H9 (cell line): ENCODE data around the gene EHMT2. TPM values are rescaled to one million over a fixed set of nuclear protein-coding genes. Genes with fewer than 3 reads are reported as not detected.
"Not testable (repeated sequence)": the region's sequence is repeated elsewhere in the genome, so short reads cannot be mapped to it uniquely, and the experiment has no call there.

Experiments
- DNase-seq: peaks from one replicate; pipeline ENCODE4 v3.0.0-alpha.2; 2017
- H2AFZ ChIP-seq: one replicate; pipeline ENCODE4 v1.6.1; 2013; ENCODE audit warnings: mild to moderate bottlenecking, low read length, control low read depth, moderate library complexity
- H2AK5ac ChIP-seq: 2 replicates; pipeline ENCODE4 v1.6.1; 2013; ENCODE audit warnings: low read length, control low read depth, mixed read lengths; ENCODE audit not compliant: insufficient read length
- H2BK120ac ChIP-seq: one replicate; pipeline ENCODE4 v1.6.1; 2013; ENCODE audit warnings: low read depth, mild to moderate bottlenecking, low read length, control low read depth, inconsistent platforms; ENCODE audit not compliant: poor library complexity, severe bottlenecking
- H2BK12ac ChIP-seq: 2 replicates; pipeline ENCODE4 v1.6.1; 2013; ENCODE audit warnings: low read length, control low read depth, mixed read lengths, low read depth; ENCODE audit not compliant: insufficient read length
- H2BK15ac ChIP-seq: 2 replicates; pipeline ENCODE4 v1.6.1; 2013; ENCODE audit warnings: low read depth, low read length, control low read depth
- H2BK20ac ChIP-seq: one replicate; pipeline ENCODE4 v1.6.1; 2013; ENCODE audit warnings: low read depth, mild to moderate bottlenecking, low read length, control low read depth, inconsistent platforms; ENCODE audit not compliant: poor library complexity, severe bottlenecking
- H2BK5ac ChIP-seq: 2 replicates; pipeline ENCODE4 v1.6.1; 2013; ENCODE audit warnings: low read length, control low read depth, mixed read lengths; ENCODE audit not compliant: insufficient read length
- H3K14ac ChIP-seq: 2 replicates; pipeline ENCODE4 v1.6.1; 2013; ENCODE audit warnings: low read length, control low read depth; ENCODE audit not compliant: insufficient read depth
- H3K18ac ChIP-seq: 2 replicates; pipeline ENCODE4 v1.6.1; 2013; ENCODE audit warnings: low read depth, mild to moderate bottlenecking, mixed read lengths, low read length, control low read depth; ENCODE audit not compliant: insufficient read length
- H3K23ac ChIP-seq: 2 replicates; pipeline ENCODE4 v1.6.1; 2013; ENCODE audit warnings: low read length, control low read depth, mixed read lengths, low read depth; ENCODE audit not compliant: insufficient read length
- H3K23me2 ChIP-seq: 2 replicates; pipeline ENCODE4 v1.6.1; 2013; ENCODE audit warnings: low read depth, mild to moderate bottlenecking, mixed read lengths, low read length, control low read depth; ENCODE audit not compliant: insufficient read length, poor library complexity, severe bottlenecking
- H3K27ac ChIP-seq: 2 replicates; pipeline ENCODE4 v1.5.1; 2013; ENCODE audit warnings: low read length, control low read depth, mixed read lengths, low read depth; ENCODE audit not compliant: insufficient read length
- H3K27me3 ChIP-seq: 2 replicates; pipeline ENCODE4 v1.6.1; 2013; ENCODE audit warnings: low read length, control low read depth, inconsistent platforms; ENCODE audit not compliant: insufficient read depth
- H3K4ac ChIP-seq: 2 replicates; pipeline ENCODE4 v1.6.1; 2013; ENCODE audit warnings: low read depth, mild to moderate bottlenecking, control low read depth, inconsistent platforms, low read length, moderate library complexity
- H3K4me1 ChIP-seq: 2 replicates; pipeline ENCODE4 v1.6.1; 2013; ENCODE audit warnings: low read length, control low read depth, inconsistent platforms; ENCODE audit not compliant: insufficient read depth
- H3K4me2 ChIP-seq: 2 replicates; pipeline ENCODE4 v1.6.1; 2013; ENCODE audit warnings: low read length, control low read depth, mixed read lengths; ENCODE audit not compliant: insufficient read length, insufficient read depth
- H3K56ac ChIP-seq: 2 replicates; pipeline ENCODE4 v1.6.1; 2013; ENCODE audit warnings: low read depth, mild to moderate bottlenecking, mixed read lengths, low read length, control low read depth; ENCODE audit not compliant: insufficient read length
- H3K79me1 ChIP-seq: 2 replicates; pipeline ENCODE4 v1.6.1; 2013; ENCODE audit warnings: low read depth, mild to moderate bottlenecking, moderate library complexity, low read length, control low read depth, inconsistent platforms; ENCODE audit not compliant: insufficient read depth, poor library complexity, severe bottlenecking
- H3K79me2 ChIP-seq: 2 replicates; pipeline ENCODE4 v1.6.1; 2013; ENCODE audit warnings: low read length, control low read depth, inconsistent platforms; ENCODE audit not compliant: insufficient read depth
- H3K9ac ChIP-seq: 2 replicates; pipeline ENCODE4 v1.6.1; 2013; ENCODE audit warnings: low read length, control low read depth, mixed read lengths; ENCODE audit not compliant: insufficient read length; ENCODE audit errors: extremely low read depth
- H3K9me3 ChIP-seq: one replicate; pipeline ENCODE4 v1.6.1; 2013; ENCODE audit warnings: low read depth, low read length, inconsistent platforms; ENCODE audit not compliant: control insufficient read depth
- H3T11ph ChIP-seq: one replicate; pipeline ENCODE4 v1.6.1; 2013; ENCODE audit warnings: mild to moderate bottlenecking, low read length, control low read depth, inconsistent platforms
- H4K20me1 ChIP-seq: one replicate; pipeline ENCODE4 v1.6.1; 2013; ENCODE audit not compliant: control insufficient read depth, insufficient read length, insufficient read depth
- H4K5ac ChIP-seq: 2 replicates; pipeline ENCODE4 v1.6.1; 2013; ENCODE audit warnings: low read depth, mild to moderate bottlenecking, mixed read lengths, low read length, control low read depth; ENCODE audit not compliant: insufficient read length
- H4K8ac ChIP-seq: replicated peaks from 2 replicates; pipeline ENCODE4 v1.6.1; 2013; ENCODE audit warnings: low read length, control low read depth, mixed read lengths, low read depth; ENCODE audit not compliant: insufficient read length
- H4K91ac ChIP-seq: 2 replicates; pipeline ENCODE4 v1.6.1; 2013; ENCODE audit warnings: low read depth, mild to moderate bottlenecking, moderate library complexity, mixed read lengths, low read length, control low read depth; ENCODE audit not compliant: insufficient read length
- H3K27ac Mint-ChIP-seq, 3 experiments: 2 replicates in 2 of 3; 3 replicates in 1 of 3; pipeline ENCODE4 v1.8.0; 2020 to 2021; ENCODE audit warnings: mixed read lengths in 3 of 3, mild to moderate bottlenecking in 1 of 3, moderate library complexity in 1 of 3
- H3K27me3 Mint-ChIP-seq: 2 replicates; pipeline ENCODE4 v1.8.0; 2021; ENCODE audit warnings: low read depth, mild to moderate bottlenecking, moderate library complexity, mixed read lengths
- H3K36me3 Mint-ChIP-seq, 3 experiments: 2 replicates in 2 of 3; 3 replicates in 1 of 3; pipeline ENCODE4 v1.8.0; 2020 to 2021; ENCODE audit warnings: low read depth in 3 of 3, mixed read lengths in 3 of 3; ENCODE audit not compliant: insufficient read depth in 1 of 3
- H3K4me1 Mint-ChIP-seq, 2 experiments: 2 replicates each; pipeline ENCODE4 v1.8.0; 2020; ENCODE audit warnings: mixed read lengths in 2 of 2
- H3K4me3 Mint-ChIP-seq, 2 experiments: 2 replicates in 1 of 2; 3 replicates in 1 of 2; pipeline ENCODE4 v1.8.0; 2020 to 2021; ENCODE audit warnings: mild to moderate bottlenecking in 2 of 2, mixed read lengths in 2 of 2, moderate library complexity in 1 of 2
- H3K9me3 Mint-ChIP-seq, 2 experiments: 2 replicates in 1 of 2; 3 replicates in 1 of 2; pipeline ENCODE4 v1.8.0; 2020; ENCODE audit warnings: mild to moderate bottlenecking in 2 of 2, mixed read lengths in 2 of 2, moderate library complexity in 1 of 2
- CTCF ChIP-seq: fragments of 200-600 bp; sonication (generic); conservative IDR thresholded peaks from 3 replicates; pipeline ENCODE4 v1.8.0; 2021; ENCODE audit warnings: antibody characterized with exemption, mild to moderate bottlenecking
- WGBS: extraction: QIAGEN DNeasy Blood & Tissue Kit; methylation state at CpG from one replicate; pipeline ENCODE4 v1.1.7; 2013; ENCODE audit warnings: missing lambda C conversion rate, low lambda C conversion rate, mixed read lengths; ENCODE audit not compliant: insufficient read length; ENCODE audit errors: extremely low coverage; 5-methylcytosine and 5-hydroxymethylcytosine counted together
- total RNA-seq: library from RNA; stranded (reverse); gene quantifications from 2 replicates; pipeline ENCODE4 v1.2.1, GENCODE V29; 2021

The EHMT2 gene
- total RNA-seq, 1 experiment from 2014 or later = 124 TPM

GRCh38 chr6:31933537-31933936, 36.0 kb upstream of the EHMT2 start:
- Histone ChIP-seq H3K79me1 (no peaks in the 10 kb centered on the region), H3K79me2 (no peaks in the 10 kb centered on the region), H3K27me3 (no peaks in the 10 kb centered on the region), H2AK5ac (no peak overlapping the region), H3K4me2 (no peak overlapping the region), H2BK120ac (no peak overlapping the region), H3K23me2 (no peaks in the 10 kb centered on the region), H2BK5ac (no peak overlapping the region), H3T11ph (no peak overlapping the region), H3K23ac (no peak overlapping the region), H3K4me1 (no peaks in the 10 kb centered on the region), H3K9me3 (no peaks in the 10 kb centered on the region), H2AFZ (no peak overlapping the region), H3K9ac (no peak overlapping the region), H2BK12ac (no peak overlapping the region), H3K56ac (no peak overlapping the region), H3K14ac (no peak overlapping the region; the same call in 1 of the 2 replicates), H4K20me1 (no peaks in the 10 kb centered on the region), H4K8ac (no peak overlapping the region), H3K4ac (no peak overlapping the region), H4K91ac (no peak overlapping the region), H2BK15ac (no peak overlapping the region), H3K27ac (no peak overlapping the region), H4K5ac (no peak overlapping the region), H3K18ac (no peak overlapping the region), H2BK20ac (no peak overlapping the region)
- no peak overlapping the region for H3K4me3 Mint-ChIP-seq
- WGBS = no CpG with 5 or more reads among the region's 19 CpGs
- DNase-seq = no peak
- no peak for TF ChIP-seq CTCF
- peaks cover 0 to 6% (median 2%) of the 10 kb centered on the region in 3 experiments; a peak in 1 of 7 replicates for H3K36me3 Mint-ChIP-seq
- H3K4me1 Mint-ChIP-seq = no peaks in the 10 kb centered on the region; a peak in 1 of 4 replicates
- peaks cover 15 to 16% of the 10 kb centered on the region in 2 experiments for H3K9me3 Mint-ChIP-seq
- peaks cover 11% of the 10 kb centered on the region for H3K27me3 Mint-ChIP-seq
- H3K27ac Mint-ChIP-seq = no peak overlapping the region

- H3K9me3 ChIP-seq, DNase-seq, H4K20me1 ChIP-seq, H3K4ac ChIP-seq, H3K36me3 Mint-ChIP-seq, H3K79me2 ChIP-seq, H2BK120ac ChIP-seq, H2BK5ac ChIP-seq, H4K8ac ChIP-seq, H3K27me3 ChIP-seq, H3K4me2 ChIP-seq, H2BK12ac ChIP-seq, H3K23ac ChIP-seq, H3K79me1 ChIP-seq, H3K14ac ChIP-seq, H3K27ac ChIP-seq, H4K5ac ChIP-seq, H2AFZ ChIP-seq, H3K4me1 Mint-ChIP-seq, H2BK15ac ChIP-seq, H4K91ac ChIP-seq, H3K23me2 ChIP-seq, H3K9ac ChIP-seq, H3K4me3 Mint-ChIP-seq, H3K18ac ChIP-seq, H3T11ph ChIP-seq, H2BK20ac ChIP-seq, H3K56ac ChIP-seq, H3K27ac Mint-ChIP-seq, H3K4me1 ChIP-seq, H2AK5ac ChIP-seq: not testable (repeated sequence)
- peaks cover 14% of the 10 kb centered on the region for H3K27me3 Mint-ChIP-seq
- WGBS = no CpG with 5 or more reads among the region's 32 CpGs
- peaks cover 15 to 16% of the 10 kb centered on the region in 2 experiments for H3K9me3 Mint-ChIP-seq
These were observed 34.6 kb upstream of the EHMT2 start for GRCh38 chr6:31932137-31932536.
